Fibroblast of the aortic adventitia (primary cell): ENCODE measurements around the gene LIN28A. TPM values are rescaled to one million over a fixed set of nuclear protein-coding genes. Genes with fewer than 3 reads are reported as not detected.

Experiments used
- DNase-seq: peaks from one replicate; pipeline ENCODE4 v3.0.0-alpha.2; 2010; ENCODE audit warnings: low read depth
- H3K4me3 ChIP-seq: 2 replicates; pipeline ENCODE4 v1.5.1; 2011; ENCODE audit warnings: low read depth, mild to moderate bottlenecking, control low read depth, low read length, moderate library complexity
- total RNA-seq: library from RNA; depleted of rRNA; stranded (reverse); fragments of >200 nt; gene quantifications from 2 replicates; pipeline ENCODE4 v1.2.3, GENCODE V29; 2012; ENCODE audit warnings: low replicate concordance
- TF ChIP-seq, protein P1 (sequence below): IDR thresholded peaks from 2 replicates; pipeline ENCODE4 v1.5.1; 2011; ENCODE audit warnings: mild to moderate bottlenecking, low read length, control low read depth, inconsistent platforms; ENCODE audit not compliant: insufficient read depth

Gene LIN28A
- total RNA-seq, 1 donor: not detected

- DNase-seq: peak; percentile 98
- peak within 1 kb of the TSS; percentile 96 for H3K4me3 ChIP-seq
- TF ChIP-seq, protein P1, sequence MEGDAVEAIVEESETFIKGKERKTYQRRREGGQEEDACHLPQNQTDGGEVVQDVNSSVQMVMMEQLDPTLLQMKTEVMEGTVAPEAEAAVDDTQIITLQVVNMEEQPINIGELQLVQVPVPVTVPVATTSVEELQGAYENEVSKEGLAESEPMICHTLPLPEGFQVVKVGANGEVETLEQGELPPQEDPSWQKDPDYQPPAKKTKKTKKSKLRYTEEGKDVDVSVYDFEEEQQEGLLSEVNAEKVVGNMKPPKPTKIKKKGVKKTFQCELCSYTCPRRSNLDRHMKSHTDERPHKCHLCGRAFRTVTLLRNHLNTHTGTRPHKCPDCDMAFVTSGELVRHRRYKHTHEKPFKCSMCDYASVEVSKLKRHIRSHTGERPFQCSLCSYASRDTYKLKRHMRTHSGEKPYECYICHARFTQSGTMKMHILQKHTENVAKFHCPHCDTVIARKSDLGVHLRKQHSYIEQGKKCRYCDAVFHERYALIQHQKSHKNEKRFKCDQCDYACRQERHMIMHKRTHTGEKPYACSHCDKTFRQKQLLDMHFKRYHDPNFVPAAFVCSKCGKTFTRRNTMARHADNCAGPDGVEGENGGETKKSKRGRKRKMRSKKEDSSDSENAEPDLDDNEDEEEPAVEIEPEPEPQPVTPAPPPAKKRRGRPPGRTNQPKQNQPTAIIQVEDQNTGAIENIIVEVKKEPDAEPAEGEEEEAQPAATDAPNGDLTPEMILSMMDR: no peak
These were observed 21.5 kb downstream of the LIN28A start, which contains the start of gene DHDDS for GRCh38 chr1:26431979-26432695. DHDDS (plus strand) TSS chr1:26432321; CDS start chr1:26432946, 625 bp downstream.

- peak overlapping the region; percentile 96 for H3K4me3 ChIP-seq
- TF ChIP-seq, protein P1: no peak
- no peak for DNase-seq
These were observed 22.2 kb downstream of the LIN28A start for GRCh38 chr1:26432793-26433192.

DNA sequence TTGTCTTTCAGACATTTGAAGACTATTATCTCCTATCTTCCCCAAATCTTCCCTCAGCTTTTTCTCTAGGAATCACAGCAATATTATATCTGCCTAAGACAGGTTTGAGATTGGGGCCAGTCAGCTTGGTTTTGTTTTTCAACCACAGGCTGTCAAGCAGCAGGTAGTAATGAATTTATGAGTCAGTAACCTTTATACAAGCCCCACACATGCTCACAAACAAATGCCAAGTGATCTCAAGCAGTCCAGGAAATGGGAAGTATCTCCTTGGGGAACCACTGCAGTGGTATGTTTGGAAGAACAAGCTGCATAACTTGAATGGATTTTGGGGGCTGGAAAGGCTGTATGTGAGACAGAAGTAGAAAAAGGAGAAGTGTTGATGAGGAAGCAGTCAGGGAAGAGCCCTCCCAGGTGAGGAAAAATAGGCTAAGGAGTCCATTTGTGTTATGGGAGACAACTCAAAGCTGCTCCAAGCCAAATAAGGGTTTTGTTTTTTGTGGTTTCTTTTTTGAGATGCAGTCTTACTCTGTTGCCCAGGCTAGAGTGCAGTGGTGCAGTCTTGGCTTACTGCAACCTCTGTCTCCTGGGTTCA, 23.6 kb downstream of the LIN28A start:
- no peak overlapping the region for H3K4me3 ChIP-seq
- TF ChIP-seq, protein P1: no peak
- no peak for DNase-seq

GRCh38 chr1:26438041-26438440, 27.4 kb downstream of the LIN28A start:
- TF ChIP-seq, protein P1: no peak
- H3K4me3 ChIP-seq: no peak overlapping the region
- DNase-seq: no peak

DNA sequence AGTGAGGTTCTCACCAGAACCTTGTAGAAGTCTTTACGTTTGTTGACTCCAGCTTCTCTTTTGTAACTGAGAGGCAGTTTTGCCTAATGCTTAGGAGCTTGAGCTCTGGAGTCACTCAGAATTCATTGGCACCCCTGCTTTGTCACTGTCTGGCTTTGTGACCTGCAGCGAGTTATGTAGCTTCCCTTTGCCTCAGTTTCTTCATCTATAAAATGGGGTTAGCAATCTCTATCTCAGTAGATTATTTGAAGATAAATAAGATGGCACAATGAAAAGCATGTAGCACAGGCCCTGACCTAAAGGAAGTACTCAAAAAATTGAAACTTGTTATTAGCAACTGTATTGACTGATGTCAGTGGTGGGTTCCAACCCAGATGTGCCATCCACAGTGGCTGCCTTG, 29.6 kb downstream of the LIN28A start:
- TF ChIP-seq, protein P1: no peak
- H3K4me3 ChIP-seq: no peak overlapping the region
- DNase-seq: no peak

- DNase-seq: no peak
- no peak overlapping the region for H3K4me3 ChIP-seq
- TF ChIP-seq, protein P1: no peak
These were observed 39.3 kb downstream of the LIN28A start for GRCh38 chr1:26449868-26450267.
